PFSK-1 (cell line): Measurements from ENCODE around the gene FMN1.

Source experiments
- FOXP2 ChIP-seq: optimal IDR thresholded peaks from 2 replicates; pipeline ENCODE3; 2011; ENCODE audit warnings: borderline replicate concordance, control low read depth, inconsistent platforms; ENCODE audit not compliant: insufficient read depth; ENCODE audit errors: extremely low read length, extremely low read depth
- POLR2AphosphoS5 ChIP-seq: IDR thresholded peaks from 2 replicates; pipeline ENCODE4 v1.6.1; 2012; ENCODE audit warnings: low read depth, mild to moderate bottlenecking, control low read depth, low read length, moderate library complexity
- SIN3A ChIP-seq: IDR thresholded peaks from 2 replicates; pipeline ENCODE4 v1.6.1; 2012; ENCODE audit warnings: mild to moderate bottlenecking, low read length, moderate library complexity, borderline replicate concordance; ENCODE audit not compliant: insufficient read depth
- TAF1 ChIP-seq: IDR thresholded peaks from 2 replicates; pipeline ENCODE4 v1.6.1; 2012; ENCODE audit warnings: low read length, control low read depth, borderline replicate concordance; ENCODE audit not compliant: insufficient read depth
- TF ChIP-seq, protein P1 (sequence below), 2 experiments: IDR thresholded peaks; 2 replicates each; pipeline versions ENCODE4 v1.6.1 to v1.8.0; 2011 to 2012; ENCODE audit warnings: low read depth in 2 of 2, low read length in 2 of 2, control low read depth in 1 of 2, inconsistent platforms in 1 of 2, mild to moderate bottlenecking in 1 of 2, moderate library complexity in 1 of 2; ENCODE audit not compliant: insufficient read depth in 1 of 2

FMN1 gene

DNA sequence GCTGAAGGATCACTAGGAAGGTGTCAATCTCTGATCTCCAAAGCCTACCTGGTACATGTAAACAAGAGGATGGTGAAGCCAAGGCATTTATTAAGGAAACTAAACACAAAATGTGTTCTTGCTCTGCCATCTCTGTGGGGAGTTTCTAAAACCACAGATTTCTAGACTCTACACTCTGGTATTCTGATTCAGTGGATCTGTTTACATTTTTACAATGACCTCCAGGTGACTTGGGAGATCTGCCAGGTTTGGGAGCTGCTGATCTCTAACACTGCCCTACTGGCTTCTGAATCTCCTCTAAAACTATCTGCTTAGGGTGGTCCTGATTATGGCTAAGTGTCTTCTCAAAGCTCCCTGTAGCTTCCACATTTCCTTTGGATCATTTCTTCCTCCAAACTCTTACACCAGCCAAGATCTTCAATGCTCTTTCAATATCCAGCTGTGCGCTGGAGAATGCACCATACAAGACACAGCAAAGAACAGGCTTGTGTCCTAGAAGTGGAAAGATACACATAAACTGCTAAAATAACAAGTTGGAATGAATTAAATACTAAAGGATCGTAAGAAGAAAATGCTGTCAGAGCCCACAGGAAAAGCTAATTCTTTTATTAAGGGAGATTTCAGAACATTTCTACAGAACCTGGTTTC is 404.0 kb downstream of the FMN1 start:
- no peak for TF ChIP-seq TAF1
- TF ChIP-seq SIN3A = no peak
- no peak for TF ChIP-seq FOXP2
- TF ChIP-seq, protein P1, sequence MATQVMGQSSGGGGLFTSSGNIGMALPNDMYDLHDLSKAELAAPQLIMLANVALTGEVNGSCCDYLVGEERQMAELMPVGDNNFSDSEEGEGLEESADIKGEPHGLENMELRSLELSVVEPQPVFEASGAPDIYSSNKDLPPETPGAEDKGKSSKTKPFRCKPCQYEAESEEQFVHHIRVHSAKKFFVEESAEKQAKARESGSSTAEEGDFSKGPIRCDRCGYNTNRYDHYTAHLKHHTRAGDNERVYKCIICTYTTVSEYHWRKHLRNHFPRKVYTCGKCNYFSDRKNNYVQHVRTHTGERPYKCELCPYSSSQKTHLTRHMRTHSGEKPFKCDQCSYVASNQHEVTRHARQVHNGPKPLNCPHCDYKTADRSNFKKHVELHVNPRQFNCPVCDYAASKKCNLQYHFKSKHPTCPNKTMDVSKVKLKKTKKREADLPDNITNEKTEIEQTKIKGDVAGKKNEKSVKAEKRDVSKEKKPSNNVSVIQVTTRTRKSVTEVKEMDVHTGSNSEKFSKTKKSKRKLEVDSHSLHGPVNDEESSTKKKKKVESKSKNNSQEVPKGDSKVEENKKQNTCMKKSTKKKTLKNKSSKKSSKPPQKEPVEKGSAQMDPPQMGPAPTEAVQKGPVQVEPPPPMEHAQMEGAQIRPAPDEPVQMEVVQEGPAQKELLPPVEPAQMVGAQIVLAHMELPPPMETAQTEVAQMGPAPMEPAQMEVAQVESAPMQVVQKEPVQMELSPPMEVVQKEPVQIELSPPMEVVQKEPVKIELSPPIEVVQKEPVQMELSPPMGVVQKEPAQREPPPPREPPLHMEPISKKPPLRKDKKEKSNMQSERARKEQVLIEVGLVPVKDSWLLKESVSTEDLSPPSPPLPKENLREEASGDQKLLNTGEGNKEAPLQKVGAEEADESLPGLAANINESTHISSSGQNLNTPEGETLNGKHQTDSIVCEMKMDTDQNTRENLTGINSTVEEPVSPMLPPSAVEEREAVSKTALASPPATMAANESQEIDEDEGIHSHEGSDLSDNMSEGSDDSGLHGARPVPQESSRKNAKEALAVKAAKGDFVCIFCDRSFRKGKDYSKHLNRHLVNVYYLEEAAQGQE (IDR thresholded peaks at IDR 0.05; ENCODE audit: insufficient read depth in 1 of 2, low read depth in 2 of 2, low read length in 2 of 2) = no peak
- no peak for TF ChIP-seq POLR2AphosphoS5

DNA sequence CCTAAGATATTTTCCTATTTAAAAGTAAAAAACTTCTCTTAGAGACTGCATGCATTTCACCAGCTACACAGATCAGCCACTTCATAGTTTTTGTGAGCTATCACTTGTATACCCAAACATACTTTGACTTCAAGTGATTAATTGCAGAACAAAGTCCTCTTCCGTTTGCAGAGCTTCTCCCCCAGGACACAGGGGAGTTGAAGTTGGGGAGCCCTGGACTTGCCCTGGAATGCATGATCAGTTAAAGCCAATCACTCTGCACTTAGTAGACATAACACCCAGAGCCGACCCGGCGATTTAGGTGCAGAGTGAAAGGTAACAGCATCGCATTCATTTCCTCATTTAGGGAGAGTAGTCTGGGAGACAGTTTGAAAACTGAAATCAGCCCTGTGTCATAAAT is 406.6 kb downstream of the FMN1 start:
- TF ChIP-seq POLR2AphosphoS5 = no peak

DNA sequence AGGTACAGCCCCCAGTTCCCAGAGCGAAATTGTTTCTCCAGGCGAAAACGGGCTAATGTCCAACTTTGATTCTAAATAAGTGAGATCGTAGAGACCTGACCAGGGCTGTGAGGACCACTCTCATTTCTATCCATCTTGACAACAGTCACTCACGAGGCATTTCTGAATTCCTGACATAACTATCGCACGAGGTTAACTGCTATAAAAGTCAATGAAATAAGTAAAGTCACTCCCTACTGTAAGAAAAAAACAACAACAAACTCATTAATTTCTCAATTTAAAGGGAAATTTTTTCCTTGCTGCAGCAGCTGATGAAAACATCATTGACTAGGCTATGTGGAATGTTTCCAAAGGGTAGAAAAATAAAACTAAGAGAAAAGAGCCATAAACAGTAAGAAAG is 407.6 kb downstream of the FMN1 start:
- no peak for TF ChIP-seq TAF1
- TF ChIP-seq FOXP2 = no peak
- TF ChIP-seq, protein P1 (IDR thresholded peaks at IDR 0.05; ENCODE audit: insufficient read depth in 1 of 2, low read depth in 2 of 2, low read length in 2 of 2) = no peak
- TF ChIP-seq SIN3A = no peak
- TF ChIP-seq POLR2AphosphoS5 = no peak

DNA sequence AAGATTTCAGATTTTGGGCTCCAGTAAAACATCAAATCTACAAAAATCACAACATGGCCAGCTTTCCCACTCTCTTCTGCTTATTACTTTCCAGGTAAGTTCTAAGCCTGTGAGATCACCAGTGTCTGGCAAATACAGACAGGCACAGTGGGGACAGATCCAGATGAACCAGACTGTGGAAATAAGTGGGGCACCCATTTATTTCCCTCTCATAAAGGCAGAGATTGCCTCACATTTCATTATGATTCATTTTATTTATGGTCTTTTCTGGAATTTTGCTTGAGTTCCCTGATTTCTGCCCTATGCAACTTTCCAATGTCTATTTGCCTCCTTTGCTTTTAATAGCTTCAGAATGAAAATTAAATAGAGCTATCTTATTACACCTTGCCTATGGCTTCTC is 409.9 kb downstream of the FMN1 start:
- TF ChIP-seq FOXP2 = no peak
- TF ChIP-seq, protein P1 (IDR thresholded peaks at IDR 0.05; ENCODE audit: insufficient read depth in 1 of 2, low read depth in 2 of 2, low read length in 2 of 2) = no peak
- TF ChIP-seq SIN3A = no peak
- no peak for TF ChIP-seq POLR2AphosphoS5
- TF ChIP-seq TAF1 = no peak

DNA sequence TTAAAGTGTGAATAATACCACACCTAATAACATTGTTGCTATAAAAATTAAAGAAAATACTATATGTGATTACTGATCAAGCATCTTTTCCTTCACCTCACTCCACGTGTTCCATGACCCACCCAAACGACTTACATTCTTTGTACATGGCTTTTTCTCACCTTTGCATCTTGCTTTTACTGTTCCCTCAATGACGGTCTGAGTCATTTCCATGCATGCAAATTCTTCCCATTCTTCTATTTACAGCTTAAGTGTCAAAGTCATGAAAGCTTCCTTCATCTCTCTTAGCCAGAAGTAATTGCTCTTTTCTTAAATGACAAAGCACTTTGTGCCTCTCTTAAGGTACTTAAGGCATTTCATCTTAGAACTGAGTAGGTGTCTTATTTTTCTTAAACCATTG is 412.7 kb downstream of the FMN1 start:
- TF ChIP-seq SIN3A = no peak
- TF ChIP-seq POLR2AphosphoS5 = no peak
- no peak for TF ChIP-seq TAF1
- TF ChIP-seq FOXP2 = no peak
- TF ChIP-seq, protein P1 (IDR thresholded peaks at IDR 0.05; ENCODE audit: insufficient read depth in 1 of 2, low read depth in 2 of 2, low read length in 2 of 2) = no peak
